ENCODE measurements around the gene STAT5A.
A peak's percentile ranks its signal among the peaks of the same experiment; 100 is the strongest.
"Not testable (repeated sequence)": the region's sequence is repeated elsewhere in the genome, so short reads cannot be mapped to it uniquely, and the experiment has no call there.

STAT5A gene

GRCh38 chr17:42309986-42310786, 21.9 kb downstream of the STAT5A start:
- DNase-seq = no peak

- no peak for DNase-seq
These were observed 22.5 kb downstream of the STAT5A start for GRCh38 chr17:42310787-42311215.

GRCh38 chr17:42311240-42312034, 23.1 kb downstream of the STAT5A start:
- DNase-seq = peak in 1 of 2 donors; percentile 34

- DNase-seq = no peak
These were observed 23.7 kb downstream of the STAT5A start for GRCh38 chr17:42312035-42312284.

GRCh38 chr17:42312285-42313130, 24.2 kb downstream of the STAT5A start:
- DNase-seq = peak; percentile 73 to 77

GRCh38 chr17:42313389-42313772, 25.1 kb downstream of the STAT5A start:
- DNase-seq = no peak

- no peak for DNase-seq
These were observed 25.7 kb downstream of the STAT5A start for GRCh38 chr17:42313773-42314566.

GRCh38 chr17:42315402-42316156, 27.3 kb downstream of the STAT5A start:
- DNase-seq = no peak

GRCh38 chr17:42316755-42317154, 28.5 kb downstream of the STAT5A start:
- DNase-seq = no peak

- no peak for DNase-seq
These were observed 29.1 kb downstream of the STAT5A start for GRCh38 chr17:42317266-42317845.

- not testable (repeated sequence) for DNase-seq
These were observed 29.7 kb downstream of the STAT5A start for GRCh38 chr17:42317967-42318366.

GRCh38 chr17:42321555-42321954, 33.3 kb downstream of the STAT5A start:
- DNase-seq = no peak

- DNase-seq = peak; percentile 94 to 96
These were observed 34.3 kb downstream of the STAT5A start for GRCh38 chr17:42322382-42323267.

- no peak for DNase-seq
These were observed 35.0 kb downstream of the STAT5A start for GRCh38 chr17:42323268-42323773.

- DNase-seq = no peak
These were observed 36.7 kb downstream of the STAT5A start for GRCh38 chr17:42325026-42325425.

GRCh38 chr17:42329025-42329976, 41.0 kb downstream of the STAT5A start:
- no peak for DNase-seq

- no peak for DNase-seq
These were observed 44.8 kb downstream of the STAT5A start for GRCh38 chr17:42333053-42333452.

- no peak for DNase-seq
These were observed 46.4 kb downstream of the STAT5A start for GRCh38 chr17:42334677-42335076.

- DNase-seq = peak; percentile 67
These were observed 49.1 kb downstream of the STAT5A start for GRCh38 chr17:42337442-42337841.

All from stimulated activated CD4-positive, alpha-beta T cell treated with anti-CD3 and anti-CD28 coated beads, Interleukin-2, amount 100 ng/mL, for 48 hours (primary cell).